ENCODE measurements around the gene DDX3X.

- TF ChIP-seq CTCF (IDR thresholded peaks at IDR 0.05; ENCODE audit: insufficient read depth, low read depth, low read length) (no peak), EZH2 (IDR thresholded peaks at IDR 0.05; ENCODE audit: insufficient read depth, low read length) (no peak)
Observed at GRCh38 chrX:41344053-41344452, 10.1 kb downstream of the DDX3X start.

Data from astrocyte (in vitro differentiated cells and primary cell).